H1 (cell line): ENCODE data around the gene STK32C.

Experiments
- ATF2 ChIP-seq: IDR thresholded peaks from 2 replicates; pipeline ENCODE4 v1.6.1; 2012; ENCODE audit warnings: low read length, inconsistent platforms
- CTCF ChIP-seq, 3 experiments: IDR thresholded peaks; 1 replicate in 2 of 3; 2 replicates in 1 of 3; pipeline versions ENCODE4 v1.5.1 to v1.6.1; 2011; ENCODE audit warnings: low read length in 3 of 3, mild to moderate bottlenecking in 3 of 3, inconsistent platforms in 2 of 3, low read depth in 1 of 3, moderate library complexity in 1 of 3; ENCODE audit not compliant: insufficient read depth in 1 of 3; ENCODE audit errors: control extremely low read depth in 1 of 3
- EZH2 ChIP-seq: fragments of 200-600 bp; sonication (generic); IDR thresholded peaks from 2 replicates; pipeline ENCODE4 v1.7.1; 2012; ENCODE audit warnings: low read depth, mild to moderate bottlenecking, moderate library complexity, low read length, inconsistent platforms; ENCODE audit not compliant: severe bottlenecking
- GTF2F1 ChIP-seq: IDR thresholded peaks from 2 replicates; pipeline ENCODE4 v1.6.1; 2012; ENCODE audit warnings: low read depth, low read length, improper control_type of control experiment, borderline replicate concordance
- POLR2A ChIP-seq, 2 experiments: IDR thresholded peaks; 1 replicate in 1 of 2; 2 replicates in 1 of 2; pipeline ENCODE4 v1.6.1; 2011; ENCODE audit warnings: low read depth in 2 of 2, low read length in 2 of 2, mild to moderate bottlenecking in 2 of 2; ENCODE audit errors: control extremely low read depth in 1 of 2
- RFX5 ChIP-seq: IDR thresholded peaks from 2 replicates; pipeline ENCODE4 v1.6.1; 2011; ENCODE audit warnings: low read depth, low read length, improper control_type of control experiment, borderline replicate concordance
- SIN3A ChIP-seq, 2 experiments: IDR thresholded peaks in 1 of 2; conservative IDR thresholded peaks in 1 of 2; 2 replicates each; pipeline ENCODE4 v1.6.1; 2011 to 2012; ENCODE audit warnings: low read length in 2 of 2, improper control_type of control experiment in 1 of 2, low read depth in 1 of 2, mild to moderate bottlenecking in 1 of 2
- SUZ12 ChIP-seq: fragments of 200-600 bp; sonication (generic); IDR thresholded peaks from 2 replicates; pipeline ENCODE4 v1.6.1; 2012; ENCODE audit warnings: mild to moderate bottlenecking, inconsistent platforms, low read length, moderate library complexity, mixed read lengths
- TBP ChIP-seq: IDR thresholded peaks from 2 replicates; pipeline ENCODE4 v1.6.1; 2011; ENCODE audit warnings: low read depth, low read length, improper control_type of control experiment

DNA sequence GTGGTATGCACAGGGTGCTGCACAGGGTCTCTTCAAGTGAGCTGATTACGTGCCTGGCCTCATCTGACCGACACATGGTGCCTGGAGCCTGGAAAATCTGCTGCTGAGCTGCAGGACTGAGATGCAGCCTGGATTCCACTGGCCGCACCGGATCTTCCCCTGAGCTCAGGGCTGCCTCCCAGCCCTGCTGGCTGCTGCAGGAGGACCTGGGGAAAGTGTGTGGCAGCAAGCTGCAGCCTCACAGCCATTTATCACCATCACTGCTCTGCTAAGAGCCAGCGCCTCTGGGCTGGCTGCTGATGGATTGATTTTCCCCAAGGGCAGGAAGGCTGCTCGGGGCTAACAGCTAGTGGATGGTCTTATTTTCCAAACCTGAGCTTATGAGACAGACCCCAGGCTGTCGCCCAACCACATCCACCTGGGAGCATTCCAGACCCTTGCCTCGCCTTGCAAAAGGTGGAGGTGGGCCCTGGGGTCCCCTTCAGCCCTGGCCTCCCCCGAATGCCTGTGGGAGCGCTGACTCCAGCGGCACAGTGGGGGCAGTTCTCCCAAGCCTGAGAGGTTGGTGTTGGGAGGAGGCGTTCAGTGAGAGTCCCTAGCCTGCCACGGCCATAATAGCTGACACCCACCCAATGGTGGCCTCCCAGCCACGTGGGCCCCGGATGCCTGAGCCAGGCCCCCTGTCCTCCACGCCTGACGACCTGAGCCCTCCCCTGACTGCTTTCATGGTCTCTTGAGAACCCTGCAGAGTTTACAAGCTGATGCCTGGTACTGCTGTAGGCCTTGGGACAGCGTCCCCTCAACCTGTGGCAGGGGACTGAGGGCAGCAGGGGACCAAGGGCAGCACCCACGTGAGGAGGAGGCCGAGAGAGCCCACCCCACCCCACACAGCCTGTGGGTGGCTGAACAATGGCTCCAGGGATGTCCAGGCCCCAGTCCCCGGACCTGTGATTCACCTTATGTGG lies 38.2 kb downstream of the STK32C start:
- TF ChIP-seq EZH2 (no peak), GTF2F1 (no peak), SUZ12 (no peak), ATF2 (no peak), TBP (no peak), CTCF (IDR thresholded peaks at IDR 0.05; ENCODE audit: control extremely low read depth in 1 of 3, insufficient read depth in 1 of 3, low read depth in 1 of 3, low read length in 3 of 3) (no peak), RFX5 (no peak), SIN3A (conservative IDR thresholded peaks at IDR 0.05 in 1 of 2, IDR thresholded peaks at IDR 0.05 in 1 of 2; ENCODE audit: low read depth in 1 of 2, low read length in 2 of 2) (no peak), POLR2A (IDR thresholded peaks at IDR 0.05; ENCODE audit: control extremely low read depth in 1 of 2, low read depth in 2 of 2, low read length in 2 of 2) (no peak)
